AG04450 (cell line): Measurements from ENCODE around the gene PAPPA2. TPM values are rescaled to one million over a fixed set of nuclear protein-coding genes. Genes with fewer than 3 reads are reported as not detected.

ENCODE experiments used
- CTCF ChIA-PET: fragments of 300-600, 350-600 bp; formaldehyde crosslinking; extraction: SDS; loops from one replicate; lab custom pipeline; 2022; ENCODE audit warnings: antibody characterized with exemption, inconsistent platforms; lab: Charles Lee
- POLR2A ChIA-PET: fragments of 350-600 bp; formaldehyde crosslinking; extraction: SDS; loops from one replicate; lab custom pipeline; 2021; ENCODE audit warnings: antibody characterized with exemption, inconsistent platforms; lab: Yijun Ruan, JAX
- DNase-seq: peaks from one replicate; pipeline ENCODE4 v3.0.0-alpha.2; 2011; ENCODE audit warnings: low read depth, low spot score
- H3K27ac ChIP-seq: one replicate; pipeline ENCODE4 v1.5.1; 2012; ENCODE audit warnings: low read depth, low read length, control low read depth
- H3K27me3 ChIP-seq: one replicate; pipeline ENCODE4 v1.6.0; 2012; ENCODE audit warnings: low read length; ENCODE audit not compliant: control insufficient read depth, insufficient read depth
- H3K4me3 ChIP-seq: 2 replicates; pipeline ENCODE4 v1.5.1; 2011; ENCODE audit warnings: mild to moderate bottlenecking, low read depth, low read length, control low read depth
- H3K9me3 ChIP-seq: 2 replicates; pipeline ENCODE4 v1.5.1; 2012; ENCODE audit warnings: low read length; ENCODE audit not compliant: control insufficient read depth, insufficient read depth
- polyA plus RNA-seq: library from polyadenylated mRNA; depleted of rRNA; stranded (reverse); fragments of >200 nt; gene quantifications from 2 replicates; pipeline ENCODE4 v1.2.3, GENCODE V29; 2011
- TF ChIP-seq, protein P1 (sequence below): IDR thresholded peaks from 2 replicates; pipeline ENCODE4 v1.5.1; 2011; ENCODE audit warnings: low read depth, low read length, control low read depth, inconsistent platforms

Gene PAPPA2
- polyA plus RNA-seq, 1 experiment, result 0.29 TPM

GRCh38 chr1:176773038-176773437, 310.1 kb downstream of the PAPPA2 start:
- no peak for DNase-seq
- no peaks in the 10 kb centered on the region; the same call in 1 of the 2 replicates for H3K9me3 ChIP-seq
- POLR2A ChIA-PET, result no interaction called here
- H3K27me3 ChIP-seq, result no peaks in the 10 kb centered on the region
- H3K27ac ChIP-seq, result no peak overlapping the region
- CTCF ChIA-PET, result no interaction called here
- no peak overlapping the region for H3K4me3 ChIP-seq
- TF ChIP-seq, protein P1, sequence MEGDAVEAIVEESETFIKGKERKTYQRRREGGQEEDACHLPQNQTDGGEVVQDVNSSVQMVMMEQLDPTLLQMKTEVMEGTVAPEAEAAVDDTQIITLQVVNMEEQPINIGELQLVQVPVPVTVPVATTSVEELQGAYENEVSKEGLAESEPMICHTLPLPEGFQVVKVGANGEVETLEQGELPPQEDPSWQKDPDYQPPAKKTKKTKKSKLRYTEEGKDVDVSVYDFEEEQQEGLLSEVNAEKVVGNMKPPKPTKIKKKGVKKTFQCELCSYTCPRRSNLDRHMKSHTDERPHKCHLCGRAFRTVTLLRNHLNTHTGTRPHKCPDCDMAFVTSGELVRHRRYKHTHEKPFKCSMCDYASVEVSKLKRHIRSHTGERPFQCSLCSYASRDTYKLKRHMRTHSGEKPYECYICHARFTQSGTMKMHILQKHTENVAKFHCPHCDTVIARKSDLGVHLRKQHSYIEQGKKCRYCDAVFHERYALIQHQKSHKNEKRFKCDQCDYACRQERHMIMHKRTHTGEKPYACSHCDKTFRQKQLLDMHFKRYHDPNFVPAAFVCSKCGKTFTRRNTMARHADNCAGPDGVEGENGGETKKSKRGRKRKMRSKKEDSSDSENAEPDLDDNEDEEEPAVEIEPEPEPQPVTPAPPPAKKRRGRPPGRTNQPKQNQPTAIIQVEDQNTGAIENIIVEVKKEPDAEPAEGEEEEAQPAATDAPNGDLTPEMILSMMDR, result no peak

- CTCF ChIA-PET, result no interaction called here
- Histone ChIP-seq H3K27ac (no peak overlapping the region), H3K4me3 (no peak overlapping the region), H3K9me3 (no peaks in the 10 kb centered on the region), H3K27me3 (no peaks in the 10 kb centered on the region)
- POLR2A ChIA-PET, result no interaction called here
- TF ChIP-seq, protein P1, result no peak
- DNase-seq, result no peak
Observed at GRCh38 chr1:176774224-176774623, 311.2 kb downstream of the PAPPA2 start.

DNA sequence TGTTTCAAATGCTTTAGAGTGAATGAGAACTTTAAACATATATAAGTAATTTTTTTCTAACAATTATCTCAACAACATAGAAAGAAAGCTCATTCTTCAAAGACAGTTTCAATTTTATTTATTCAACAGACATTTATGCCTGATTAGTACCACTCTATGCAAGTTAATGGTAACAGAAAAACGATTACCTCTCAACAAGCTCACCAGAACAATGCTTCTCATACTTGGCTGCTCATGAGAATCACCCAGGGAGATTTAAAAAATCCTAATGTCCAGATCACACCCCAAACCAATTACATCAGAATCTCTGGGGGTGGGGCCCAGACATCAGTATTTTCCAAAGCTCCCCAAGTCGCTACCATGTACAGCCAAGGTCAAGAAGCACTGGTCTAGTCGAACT, 312.4 kb downstream of the PAPPA2 start:
- no peaks in the 10 kb centered on the region for H3K9me3 ChIP-seq
- no peak overlapping the region for H3K4me3 ChIP-seq
- no peaks in the 10 kb centered on the region for H3K27me3 ChIP-seq
- CTCF ChIA-PET, result no interaction called here
- TF ChIP-seq, protein P1, result no peak
- no peak for DNase-seq
- H3K27ac ChIP-seq, result no peak overlapping the region
- POLR2A ChIA-PET, result no interaction called here

- Histone ChIP-seq H3K27me3 (no peaks in the 10 kb centered on the region), H3K4me3 (no peak overlapping the region), H3K27ac (no peak overlapping the region), H3K9me3 (no peaks in the 10 kb centered on the region)
- no peak for DNase-seq
- ChIA-PET CTCF (no interaction called here), POLR2A (no interaction called here)
- TF ChIP-seq, protein P1, result no peak
Observed at GRCh38 chr1:176775996-176776395, 313.0 kb downstream of the PAPPA2 start.

DNA sequence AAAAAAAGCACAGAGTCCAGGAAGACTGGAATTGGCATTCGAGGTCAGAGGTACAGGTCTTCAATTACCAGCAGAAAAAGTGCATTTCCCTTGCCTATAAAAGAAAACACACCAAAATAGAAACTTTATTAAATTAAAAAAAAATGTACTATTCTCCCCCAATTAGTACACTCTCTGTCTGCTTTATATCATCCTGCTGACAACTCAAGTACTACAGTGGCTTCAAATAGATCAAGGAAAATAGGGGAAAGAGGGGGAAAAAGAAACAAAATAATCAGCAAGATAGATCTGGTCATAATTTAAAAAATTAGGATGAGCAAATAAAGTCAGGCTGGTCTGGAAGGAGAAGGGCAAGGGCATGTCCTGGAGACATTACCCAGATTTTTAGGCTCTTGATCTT, 315.1 kb downstream of the PAPPA2 start:
- no peaks in the 10 kb centered on the region for H3K27me3 ChIP-seq
- TF ChIP-seq, protein P1, result no peak
- DNase-seq, result no peak
- no peak overlapping the region for H3K4me3 ChIP-seq
- no peak overlapping the region for H3K27ac ChIP-seq
- CTCF ChIA-PET, result no interaction called here
- POLR2A ChIA-PET, result no interaction called here
- H3K9me3 ChIP-seq, result no peaks in the 10 kb centered on the region
